ENCODE data around the gene CAPN8. TPM values are rescaled to one million over a fixed set of nuclear protein-coding genes. Genes with fewer than 3 reads are reported as not detected.
A peak's percentile ranks its signal among the peaks of the same experiment; 100 is the strongest.

CAPN8 gene
- total RNA-seq, 1 donor: not detected

DNA sequence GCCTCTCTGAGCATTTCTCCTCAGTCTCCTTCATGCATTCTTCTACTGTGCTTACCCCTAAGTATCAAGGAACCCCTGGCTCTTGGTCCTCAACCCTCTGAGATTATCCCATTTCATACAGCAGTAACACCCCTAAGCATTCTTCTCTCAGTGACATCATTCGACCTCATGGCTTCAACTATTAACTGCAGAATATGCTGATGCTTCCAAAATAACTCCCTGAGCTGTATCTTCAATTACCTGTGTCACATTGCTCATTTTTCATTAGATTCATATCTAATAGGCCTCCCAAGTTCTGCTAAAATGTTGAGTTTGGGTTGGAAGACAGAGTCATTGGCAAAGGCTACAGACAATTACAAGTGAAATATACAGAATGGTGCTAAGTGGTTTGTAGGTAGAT lies 7.5 kb downstream of the CAPN8 start:
- DNase-seq (ENCODE audit: low read depth in 2 of 3, low spot score in 2 of 3): no peak

DNA sequence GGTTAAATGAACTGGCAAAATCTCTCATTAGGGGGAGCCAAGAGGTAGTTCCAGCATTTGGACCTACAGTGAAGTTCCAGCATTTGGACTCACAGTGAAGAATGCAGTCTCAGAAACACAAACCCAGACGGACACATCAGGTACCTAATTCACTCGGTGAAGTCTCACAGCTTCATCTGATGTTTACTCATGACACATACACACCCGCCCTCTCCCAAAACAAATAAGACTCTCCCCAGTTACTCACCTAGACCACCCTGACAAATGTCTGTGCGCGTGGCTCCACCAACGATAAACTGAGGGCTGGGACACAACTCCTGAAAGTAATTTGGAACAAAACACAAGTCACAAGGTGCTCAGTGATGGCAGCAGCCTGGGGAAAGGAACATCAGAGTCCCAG lies 11.4 kb downstream of the CAPN8 start:
- no peak for DNase-seq (ENCODE audit: low read depth in 2 of 3, low spot score in 2 of 3)

DNA sequence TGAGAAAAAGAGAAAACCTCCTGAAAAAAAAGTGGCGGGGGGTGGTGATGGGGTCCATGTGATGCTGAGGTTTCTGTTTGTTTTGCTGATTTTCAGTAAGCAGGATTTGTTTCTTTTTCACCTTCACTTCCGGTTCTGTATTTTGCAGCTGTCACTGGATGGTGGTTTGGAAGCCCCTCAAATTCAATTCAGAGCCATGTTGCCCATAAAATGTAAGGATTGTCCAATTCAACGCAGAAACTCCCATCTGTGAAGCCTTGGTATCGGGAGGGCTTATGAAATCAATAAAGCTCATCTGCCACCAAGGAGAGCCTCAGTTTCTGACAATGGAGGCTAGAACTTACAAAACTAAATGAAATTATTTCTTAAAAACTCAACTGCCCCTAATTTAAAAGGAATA lies 12.1 kb downstream of the CAPN8 start:
- DNase-seq (ENCODE audit: low read depth in 2 of 3, low spot score in 2 of 3): no peak

DNA sequence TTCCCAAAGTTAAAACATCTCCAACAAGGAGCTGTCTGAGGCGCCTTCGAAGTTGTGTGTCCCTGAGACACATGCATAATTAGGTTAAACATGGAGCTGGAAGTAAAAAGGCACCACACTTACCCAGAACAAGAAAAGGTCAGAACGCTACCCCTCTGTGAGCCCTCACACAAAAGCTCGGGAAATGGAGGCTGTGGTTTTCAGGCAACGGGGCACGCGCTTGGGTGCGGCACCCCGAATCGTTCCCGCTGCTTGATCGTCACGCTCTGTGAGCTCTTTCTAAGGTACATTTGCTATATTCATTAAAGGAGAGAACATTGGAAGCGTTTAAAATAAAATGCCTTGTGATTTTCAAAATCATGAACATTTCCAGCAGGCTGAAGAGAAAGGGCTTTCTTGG lies 12.5 kb downstream of the CAPN8 start:
- DNase-seq (ENCODE audit: low read depth in 2 of 3, low spot score in 2 of 3): no peak

DNA sequence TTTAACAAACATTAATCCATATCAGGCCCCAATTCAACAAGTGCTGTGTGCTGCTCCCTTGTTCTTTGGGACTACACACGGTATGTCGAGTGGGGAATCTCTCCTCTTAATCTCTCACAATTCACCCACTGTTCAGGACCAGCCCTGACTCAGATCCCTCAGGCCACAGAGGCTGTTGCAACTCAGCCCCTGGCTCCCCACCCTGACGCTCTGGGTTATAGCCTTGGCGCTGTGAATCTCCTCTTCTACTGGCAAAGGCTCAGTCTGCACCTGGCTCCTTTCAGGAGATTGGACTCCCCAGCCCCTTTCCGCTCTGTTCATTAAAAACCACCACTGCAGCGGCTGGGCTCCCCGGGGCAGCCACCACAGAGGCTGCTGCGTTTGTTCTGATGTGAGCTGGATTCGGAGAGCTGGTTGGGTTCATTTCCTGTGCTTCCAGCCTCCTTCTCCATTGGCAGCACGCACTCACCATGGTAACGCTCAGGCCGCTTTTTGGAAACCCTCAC lies 13.0 kb downstream of the CAPN8 start:
- DNase-seq (ENCODE audit: low read depth in 2 of 3, low spot score in 2 of 3): no peak

DNA sequence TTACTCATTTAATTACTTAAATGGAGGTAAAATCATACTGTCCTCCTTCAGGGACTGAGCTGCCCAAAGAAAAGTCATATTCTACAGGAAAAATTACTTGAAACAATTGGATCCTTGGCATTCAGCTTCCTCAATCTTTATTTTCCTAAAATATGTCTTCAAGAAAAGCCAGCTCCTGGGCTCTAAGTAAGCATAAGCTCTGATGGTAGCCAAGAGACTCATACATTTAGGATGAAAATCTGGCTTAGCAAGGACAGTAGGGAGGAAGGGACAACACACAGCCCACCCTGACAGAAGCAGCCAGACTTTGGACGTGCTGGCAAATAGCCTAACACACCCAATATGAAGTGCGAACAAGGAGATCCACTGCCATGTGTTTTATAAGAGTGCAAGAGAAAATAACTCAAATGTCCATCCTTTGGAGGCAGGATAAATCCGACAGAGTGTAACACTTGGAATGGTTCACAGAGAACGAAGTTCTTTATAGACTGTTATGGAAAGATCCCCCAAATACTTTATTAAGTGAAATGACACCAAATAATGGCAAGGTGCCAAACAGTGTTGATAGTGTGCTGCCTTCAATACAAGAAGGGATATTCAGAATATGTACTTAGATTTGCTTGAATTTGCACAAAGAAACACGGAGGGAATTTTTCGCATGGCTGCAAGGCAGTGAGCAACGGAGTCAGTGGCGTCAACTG lies 14.1 kb downstream of the CAPN8 start:
- no peak for DNase-seq (ENCODE audit: low read depth in 2 of 3, low spot score in 2 of 3)

DNA sequence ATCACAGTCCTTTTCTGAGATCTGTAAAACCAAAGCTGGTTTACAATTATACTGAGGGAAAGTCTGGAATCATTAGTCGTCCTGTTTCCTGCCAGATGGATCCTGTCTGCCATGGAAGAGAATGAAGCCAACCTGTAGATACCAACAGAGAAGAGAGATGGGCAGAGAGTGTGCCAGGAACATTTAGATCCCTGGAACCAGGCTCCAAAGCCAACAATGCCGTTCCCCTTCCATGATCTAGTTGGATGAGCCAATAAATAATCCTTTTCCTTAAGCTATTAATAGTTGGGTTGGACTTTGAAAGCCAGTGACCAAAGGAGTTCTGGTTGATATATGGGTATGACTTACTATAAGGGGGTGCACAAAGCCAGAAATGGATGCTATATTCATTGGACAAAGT lies 15.0 kb downstream of the CAPN8 start:
- DNase-seq (ENCODE audit: low read depth in 2 of 3, low spot score in 2 of 3): no peak

DNA sequence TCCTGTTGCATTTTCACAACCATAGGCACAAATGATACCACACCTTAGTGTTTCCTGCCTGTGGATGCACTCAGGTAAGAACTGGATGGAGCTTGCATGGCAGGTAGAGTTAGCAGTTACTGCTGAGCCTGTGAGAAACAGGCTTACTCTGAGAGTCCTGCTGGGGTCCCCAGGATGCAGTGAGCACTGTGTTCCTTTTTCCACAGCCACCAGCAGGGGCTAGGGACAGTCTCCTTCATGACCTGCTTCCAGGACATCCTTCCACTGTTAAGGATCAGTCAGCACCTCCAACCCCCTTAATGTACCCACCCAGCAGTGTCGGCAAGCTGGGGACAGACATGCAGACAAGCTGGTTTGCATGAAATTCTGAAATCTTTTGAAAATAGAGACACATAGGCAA lies 16.3 kb downstream of the CAPN8 start:
- DNase-seq (ENCODE audit: low read depth in 2 of 3, low spot score in 2 of 3): no peak

DNA sequence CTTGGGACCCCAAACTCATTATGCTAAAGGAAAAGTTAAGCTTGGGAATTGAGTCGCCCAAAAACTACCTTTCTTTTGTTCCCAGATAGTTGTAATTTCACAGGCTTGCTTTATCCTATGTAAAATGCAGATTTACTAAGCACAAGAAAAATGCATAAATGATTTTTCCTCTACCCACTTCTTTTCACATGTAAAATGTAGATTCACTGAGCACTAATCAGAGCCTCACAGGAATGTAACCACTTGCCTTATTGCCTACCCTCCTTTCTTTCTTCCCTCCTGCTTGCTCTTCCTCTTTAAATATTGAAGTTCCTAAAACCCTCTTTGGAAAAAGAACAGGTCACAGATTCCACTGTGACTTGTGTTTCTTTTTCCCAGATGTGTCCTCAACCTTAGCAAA lies 18.3 kb downstream of the CAPN8 start:
- no peak for DNase-seq (ENCODE audit: low read depth in 2 of 3, low spot score in 2 of 3)

DNA sequence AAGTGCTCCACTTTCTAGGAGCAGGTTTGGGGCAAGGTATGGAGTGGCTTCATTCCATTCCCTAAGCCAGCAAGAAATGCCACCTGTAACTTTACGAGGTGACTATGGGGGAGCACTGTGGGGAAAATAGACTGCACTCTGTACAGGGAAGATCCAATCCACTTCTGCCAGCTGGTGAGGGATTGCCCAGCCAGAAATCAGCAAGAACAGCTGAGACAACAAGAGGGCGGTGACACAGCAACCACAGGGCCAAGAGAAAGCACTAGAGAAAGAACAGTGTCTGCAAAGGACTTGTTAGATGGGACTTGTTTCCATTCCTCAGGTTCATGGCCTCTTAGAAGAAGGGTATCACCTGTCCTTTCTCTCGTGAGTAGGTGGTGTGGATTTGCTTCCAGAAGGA lies 19.6 kb downstream of the CAPN8 start:
- no peak for DNase-seq (ENCODE audit: low read depth in 2 of 3, low spot score in 2 of 3)

DNA sequence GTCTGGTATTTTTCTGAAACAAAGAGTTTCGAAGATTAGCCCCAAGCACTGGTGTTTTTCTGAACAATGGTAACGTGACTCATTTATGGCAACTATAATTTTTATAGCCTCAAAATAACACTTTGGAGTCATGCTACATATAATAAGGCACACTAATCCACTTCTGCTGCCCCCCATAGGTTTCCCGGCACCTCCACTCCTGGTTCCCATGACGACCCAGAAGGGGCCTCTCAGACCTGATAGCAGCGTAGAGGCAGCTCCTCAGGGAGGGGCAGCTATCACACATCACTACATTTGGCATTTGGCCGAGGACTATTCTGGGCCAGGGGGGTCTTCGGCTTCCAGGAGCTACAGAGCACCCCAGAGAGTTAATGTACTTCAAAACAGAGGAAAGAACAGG lies 23.3 kb downstream of the CAPN8 start:
- no peak for DNase-seq (ENCODE audit: low read depth in 2 of 3, low spot score in 2 of 3)

DNA sequence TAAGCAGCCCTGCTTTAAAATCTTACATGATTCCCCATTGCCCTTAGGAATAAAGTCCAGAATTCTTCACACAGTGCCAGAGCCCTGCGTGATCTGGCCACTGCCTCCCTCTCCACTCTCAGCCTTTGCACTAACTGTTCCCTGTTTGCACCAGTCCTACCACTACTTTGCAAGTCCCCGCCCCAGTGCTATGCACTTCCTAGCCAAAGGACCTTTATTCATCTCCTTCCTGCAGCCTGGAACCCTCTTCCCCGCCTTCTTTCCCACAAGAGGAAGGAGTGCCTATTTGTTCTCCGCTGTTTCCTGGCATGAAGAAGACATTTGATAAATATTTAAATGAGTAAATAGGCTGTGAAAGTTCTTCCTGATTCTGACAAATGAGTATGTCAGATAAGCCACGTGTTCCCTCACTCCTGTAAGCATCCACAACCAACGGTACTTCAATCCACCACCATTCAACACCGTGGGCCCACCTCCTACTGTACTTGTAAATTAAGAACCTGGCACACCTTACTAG lies 23.9 kb downstream of the CAPN8 start:
- DNase-seq (ENCODE audit: low read depth in 2 of 3, low spot score in 2 of 3): no peak

DNA sequence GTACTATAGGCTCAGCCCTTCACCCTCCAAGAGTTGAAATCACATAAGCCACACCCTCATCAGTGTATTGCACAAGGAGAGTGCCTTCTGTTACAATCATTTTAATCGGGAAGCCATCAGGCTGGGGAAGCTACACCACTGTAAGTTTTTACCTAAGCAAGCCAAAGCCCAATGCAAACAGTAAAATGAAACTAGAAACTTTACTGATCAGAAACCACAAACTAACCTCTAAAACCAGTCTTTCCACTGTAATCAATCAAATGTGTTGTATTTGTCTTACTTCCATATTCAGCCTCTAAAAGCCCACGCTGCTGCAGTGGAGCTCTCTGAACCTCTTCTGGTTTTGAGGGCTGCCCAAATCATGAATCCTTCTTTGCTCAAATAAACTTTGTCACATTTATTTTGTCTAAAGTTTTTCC lies 26.2 kb downstream of the CAPN8 start:
- DNase-seq (ENCODE audit: low read depth in 2 of 3, low spot score in 2 of 3): peak in 1 of 3 donors; percentile 58

DNA sequence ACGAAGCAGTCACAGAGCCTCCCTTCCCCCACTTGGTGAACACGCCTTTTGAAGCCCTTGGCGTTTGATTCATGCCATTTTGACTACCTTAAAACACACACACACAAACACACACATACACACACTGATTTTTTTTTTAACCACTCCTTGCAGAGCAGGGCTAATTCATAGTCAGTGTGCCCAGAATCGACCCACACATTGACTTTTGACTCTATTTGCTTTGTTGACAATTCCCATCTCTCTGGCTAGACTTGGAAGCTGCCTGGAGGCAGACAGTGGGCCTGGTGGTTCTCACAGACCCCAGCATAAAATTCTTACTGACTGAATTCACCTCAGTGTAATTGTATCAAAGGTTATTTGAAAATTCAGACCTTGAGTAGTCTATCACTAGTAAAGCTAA lies 30.3 kb downstream of the CAPN8 start:
- no peak for DNase-seq (ENCODE audit: low read depth in 2 of 3, low spot score in 2 of 3)

DNA sequence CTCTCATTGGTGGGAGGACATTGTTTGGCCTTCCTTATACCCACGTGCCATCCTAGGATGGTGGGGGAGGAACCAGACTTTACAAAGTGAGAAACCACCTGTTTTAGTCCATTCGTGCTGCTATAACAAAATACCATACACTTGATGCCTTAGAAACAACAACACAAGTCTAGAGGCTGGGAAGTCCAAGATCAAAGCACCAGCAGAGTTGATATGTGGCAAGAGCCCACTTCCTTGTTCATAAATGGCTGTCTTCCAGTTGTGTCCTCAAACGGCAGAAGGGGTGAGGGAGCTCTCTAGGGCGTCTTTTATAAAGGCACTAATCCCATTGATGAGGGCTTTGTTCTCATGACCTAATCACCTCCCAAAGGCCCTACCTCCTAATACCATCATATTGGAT lies 31.1 kb downstream of the CAPN8 start:
- DNase-seq (ENCODE audit: low read depth in 2 of 3, low spot score in 2 of 3): no peak

DNA sequence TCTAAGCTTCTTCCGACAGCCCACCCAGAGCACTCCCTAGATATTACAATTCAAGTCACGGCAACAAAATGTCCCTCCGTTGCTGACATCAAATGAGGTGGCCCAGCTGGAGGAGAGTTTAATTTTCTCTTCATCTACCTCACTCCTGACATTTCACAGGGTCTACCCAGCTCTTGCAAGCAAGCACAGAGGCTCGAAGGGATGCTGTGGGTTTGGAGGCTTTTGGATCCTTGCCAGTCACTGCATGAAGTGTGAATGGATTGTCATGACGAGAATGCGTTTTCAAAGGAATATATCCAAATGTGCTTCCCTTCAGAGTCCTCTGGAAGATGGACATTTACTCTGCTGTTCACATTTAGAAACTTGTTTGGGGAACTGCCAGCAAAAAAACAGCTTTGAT lies 33.5 kb downstream of the CAPN8 start:
- DNase-seq (ENCODE audit: low read depth in 2 of 3, low spot score in 2 of 3): no peak

DNA sequence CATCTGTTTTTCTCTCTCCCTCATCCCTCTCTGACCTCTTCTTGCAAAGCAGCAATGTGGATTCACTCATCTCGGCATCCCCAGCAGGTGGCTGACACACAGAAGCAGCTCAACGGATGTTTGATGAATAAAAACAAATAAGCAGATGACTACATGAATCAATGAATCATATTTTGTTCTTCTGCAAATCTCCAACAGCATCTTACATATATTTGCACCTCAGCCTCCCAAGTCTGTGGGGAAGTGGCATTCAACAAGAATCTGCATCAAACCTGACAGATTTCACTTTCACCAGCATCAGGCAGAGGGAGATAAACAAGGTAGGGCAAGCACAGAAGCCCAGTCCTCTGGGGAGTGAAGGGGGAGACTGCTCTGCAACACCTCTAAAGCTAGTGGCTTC lies 34.0 kb downstream of the CAPN8 start:
- DNase-seq (ENCODE audit: low read depth in 2 of 3, low spot score in 2 of 3): no peak

DNA sequence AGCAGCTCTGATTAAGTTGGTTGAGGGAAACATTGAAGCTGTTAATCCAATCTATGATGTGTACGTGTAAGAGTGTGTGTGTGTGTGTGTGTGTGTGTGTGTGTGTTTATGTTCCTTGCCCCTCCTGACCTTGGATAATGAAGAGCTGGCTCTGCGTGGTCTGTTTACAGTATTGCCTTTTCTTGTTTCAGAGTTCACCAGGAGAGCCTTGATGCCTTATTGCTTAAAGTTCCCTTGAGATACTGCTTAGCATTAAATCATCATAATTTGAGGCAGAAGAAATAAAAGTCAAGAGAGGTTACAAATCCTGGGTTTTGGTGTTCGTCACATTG lies 36.4 kb downstream of the CAPN8 start:
- DNase-seq (ENCODE audit: low read depth in 2 of 3, low spot score in 2 of 3): no peak

DNA sequence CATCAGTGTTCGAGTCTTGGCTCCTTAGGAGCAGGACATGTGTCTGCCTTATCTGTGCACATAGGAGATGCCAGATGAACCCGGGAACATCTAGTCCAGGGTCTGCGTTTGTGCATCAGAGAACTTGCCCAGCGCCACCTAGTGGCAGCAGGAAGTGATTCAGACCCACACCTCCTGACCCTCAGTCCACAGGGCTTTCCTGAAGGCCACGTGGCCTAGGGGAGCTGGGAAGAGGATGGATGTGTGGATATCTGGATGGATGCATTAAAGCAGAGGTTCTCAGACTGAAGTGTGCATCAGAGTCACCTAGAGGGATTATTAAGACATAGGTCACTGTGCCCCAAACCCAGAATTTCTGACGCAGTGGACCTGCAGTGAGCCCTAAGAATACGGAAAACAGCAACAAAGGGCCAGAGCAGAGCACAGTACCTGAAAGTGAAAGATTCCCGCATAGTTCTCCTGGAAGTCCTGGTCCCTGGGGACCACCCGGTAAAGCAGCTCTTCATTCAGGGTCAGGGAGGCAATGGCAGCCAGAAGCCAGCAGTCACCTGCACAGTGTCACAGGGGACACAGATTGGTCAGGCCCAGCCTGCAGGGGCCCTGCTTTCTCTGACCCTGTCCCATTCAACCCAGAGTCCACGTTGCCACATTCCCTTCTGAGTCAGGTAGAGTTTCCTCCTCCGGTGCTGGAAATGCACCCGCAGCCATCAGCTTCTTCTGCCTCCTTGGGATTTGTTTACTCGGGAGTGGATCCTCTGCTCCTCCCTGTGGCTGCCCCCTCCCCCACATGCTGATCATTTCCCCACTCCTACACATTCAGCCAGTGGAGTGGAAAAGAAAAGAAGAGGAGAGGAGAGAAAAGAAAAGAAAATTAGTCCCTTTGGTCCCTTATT lies 37.0 kb downstream of the CAPN8 start:
- DNase-seq (ENCODE audit: low read depth in 2 of 3, low spot score in 2 of 3): peak; percentile 16 to 31 (median 29)

DNA sequence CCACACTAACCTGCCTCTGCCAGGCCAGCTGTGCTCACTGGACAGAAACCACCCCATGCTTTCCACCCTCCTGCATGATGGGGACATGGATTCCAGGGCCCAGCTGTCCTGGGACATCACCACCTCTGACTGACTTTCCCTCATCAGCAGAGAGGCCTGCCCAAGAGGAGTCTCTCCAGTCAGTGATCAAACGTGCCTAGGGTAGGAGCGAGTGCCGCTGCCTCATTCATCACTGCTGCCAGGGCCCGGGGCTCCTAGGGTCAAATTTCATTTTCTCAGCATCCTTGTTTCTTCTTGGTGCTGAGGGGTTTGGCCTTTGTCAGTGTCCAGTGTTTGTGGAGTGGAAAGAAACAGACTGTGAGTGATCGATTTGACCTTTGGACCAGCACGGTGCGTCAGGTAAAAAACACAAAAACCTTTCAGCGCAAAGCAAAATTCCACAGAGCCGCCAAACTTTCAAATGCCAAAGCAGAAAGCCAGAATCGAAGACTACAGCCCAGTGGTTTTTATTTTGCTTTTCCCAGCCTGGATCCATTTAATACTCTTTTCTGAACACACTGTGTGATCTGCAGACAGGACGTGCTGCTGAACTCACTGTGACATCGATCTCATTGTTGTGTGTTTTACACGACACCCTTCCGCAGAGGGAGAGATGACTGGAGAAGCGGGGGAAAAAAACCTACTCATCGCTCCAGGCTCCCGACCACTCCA lies 43.2 kb downstream of the CAPN8 start:
- DNase-seq (ENCODE audit: low read depth in 2 of 3, low spot score in 2 of 3): no peak

DNA sequence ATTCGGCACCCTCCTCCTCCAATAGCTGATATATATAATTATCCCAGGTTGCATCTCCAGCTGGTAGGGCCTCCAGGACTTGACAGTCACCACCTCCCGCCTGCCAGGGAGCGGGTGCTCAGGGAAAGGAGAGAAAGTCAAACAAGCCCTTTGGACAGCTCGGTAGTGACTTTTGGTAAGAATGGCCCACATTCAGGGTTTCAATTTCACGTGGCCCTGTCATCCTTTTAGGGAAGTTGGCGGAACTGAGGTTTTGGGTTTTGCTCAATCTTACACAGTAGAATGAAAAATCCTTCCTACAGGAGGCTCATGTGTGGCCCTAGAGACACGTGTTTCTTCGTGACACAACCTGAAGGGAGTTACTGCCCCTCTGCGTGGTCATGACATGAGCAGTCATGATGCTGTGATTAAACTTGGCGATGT lies 44.2 kb downstream of the CAPN8 start:
- peak in 1 of 3 donors; percentile 14 for DNase-seq (ENCODE audit: low read depth in 2 of 3, low spot score in 2 of 3)
